ENCODE measurements around the gene VAV3. TPM values are rescaled to one million over a fixed set of nuclear protein-coding genes. Genes with fewer than 3 reads are reported as not detected.

The VAV3 gene
- total and polyA plus RNA-seq, 10 donors: 10.5 to 63.0 (median 38.8) TPM

GRCh38 chr1:107795994-107796393, 169.0 kb downstream of the VAV3 start:
- peak overlapping the region in 3 of 8 donors; percentile 37 to 57 (median 56) for H3K27ac ChIP-seq
- H3K36me3 ChIP-seq: no peaks in the 10 kb centered on the region
- H3K27me3 ChIP-seq (replicated peaks in 1 of 7): no peaks in the 10 kb centered on the region
- intact Hi-C loops (cut with DNase I; ENCODE audit: low total_unique reads): no loop called here
- DNase-seq: no peak
- peaks cover 7 to 80% (median 25%) of the 10 kb centered on the region in 6 donors for H3K4me1 ChIP-seq
- peaks cover 0 to 4% (median 2%) of the 10 kb centered on the region in 8 donors for H3K9me3 ChIP-seq
- 70 to 86% (median 79%) methylated on average over 2 of the region's 2 CpGs for WGBS, 5 donors
- TF ChIP-seq POLR2AphosphoS5 (IDR thresholded peaks at IDR 0.05) (no peak), CTCF (IDR thresholded peaks at IDR 0.05 in 8 of 11, conservative IDR thresholded peaks at IDR 0.05 in 3 of 11) (no peak), POLR2A (IDR thresholded peaks at IDR 0.05) (no peak)
- H3K4me3 ChIP-seq: no peak overlapping the region

GRCh38 chr1:107795441-107795840, 169.5 kb downstream of the VAV3 start:
- Histone ChIP-seq H3K27me3 (replicated peaks in 1 of 7) (no peaks in the 10 kb centered on the region), H3K4me1 (peaks cover 7 to 85% (median 25%) of the 10 kb centered on the region in 6 donors), H3K36me3 (no peaks in the 10 kb centered on the region), H3K9me3 (no peaks in the 10 kb centered on the region), H3K27ac (peak overlapping the region in 4 of 8 donors; percentile 14 to 57 (median 46)), H3K4me3 (no peak overlapping the region)
- TF ChIP-seq POLR2AphosphoS5 (IDR thresholded peaks at IDR 0.05): no peak
- intact Hi-C loops (cut with DNase I; ENCODE audit: low total_unique reads): no loop called here
- WGBS, 5 donors: 43 to 60% (median 51%) methylated on average over 1 of the region's 1 CpG
- DNase-seq: no peak

- Histone ChIP-seq H3K27me3 (replicated peaks in 1 of 7) (no peaks in the 10 kb centered on the region), H3K4me1 (peaks cover 7 to 86% (median 27%) of the 10 kb centered on the region in 6 donors), H3K9me3 (no peaks in the 10 kb centered on the region), H3K4me3 (no peak overlapping the region), H3K27ac (peak overlapping the region in 3 of 8 donors; percentile 37 to 57 (median 56)), H3K36me3 (no peaks in the 10 kb centered on the region)
- intact Hi-C loops (cut with DNase I; ENCODE audit: low total_unique reads): no loop called here
- 51 to 88% (median 86%) methylated on average over 2 of the region's 2 CpGs for WGBS, 5 donors
- no peak for DNase-seq
- TF ChIP-seq CTCF (IDR thresholded peaks at IDR 0.05 in 8 of 11, conservative IDR thresholded peaks at IDR 0.05 in 3 of 11) (no peak), POLR2A (IDR thresholded peaks at IDR 0.05) (no peak)
Observed at GRCh38 chr1:107794571-107794970, 170.4 kb downstream of the VAV3 start.

GRCh38 chr1:107793896-107794453, 171.0 kb downstream of the VAV3 start:
- 76 to 93% (median 89%) methylated on average over 7 of the region's 7 CpGs for WGBS, 5 donors
- H3K4me1 ChIP-seq: peaks cover 8 to 91% (median 31%) of the 10 kb centered on the region in 6 donors
- no peaks in the 10 kb centered on the region for H3K27me3 ChIP-seq (replicated peaks in 1 of 7)
- H3K4me3 ChIP-seq: no peak overlapping the region
- no peaks in the 10 kb centered on the region for H3K9me3 ChIP-seq
- intact Hi-C loops (cut with DNase I; ENCODE audit: low total_unique reads): no loop called here
- no peak for DNase-seq
- TF ChIP-seq POLR2A (IDR thresholded peaks at IDR 0.05): no peak
- no peak for TF ChIP-seq POLR2AphosphoS5 (IDR thresholded peaks at IDR 0.05)
- no peak for TF ChIP-seq CTCF (IDR thresholded peaks at IDR 0.05 in 8 of 11, conservative IDR thresholded peaks at IDR 0.05 in 3 of 11)
- H3K27ac ChIP-seq: peak overlapping the region in 1 of 8 donors; percentile 13
- no peaks in the 10 kb centered on the region for H3K36me3 ChIP-seq

Measured in spleen (tissue), 11 donors.